ENCODE data around the gene NT5DC1.

NT5DC1 gene

GRCh38 chr6:116201538-116201937, 100.9 kb downstream of the NT5DC1 start:
- DNase-seq = no peak

GRCh38 chr6:116205281-116205680, 104.6 kb downstream of the NT5DC1 start:
- no peak for DNase-seq

- no peak for DNase-seq
Observed at GRCh38 chr6:116206231-116206903, 105.7 kb downstream of the NT5DC1 start.

GRCh38 chr6:116208056-116208785, 107.6 kb downstream of the NT5DC1 start:
- no peak for DNase-seq

GRCh38 chr6:116210316-116210715, 109.7 kb downstream of the NT5DC1 start:
- DNase-seq = no peak

- DNase-seq = no peak
Observed at GRCh38 chr6:116210750-116211425, 110.2 kb downstream of the NT5DC1 start.

- no peak for DNase-seq
Observed at GRCh38 chr6:116214681-116215080, 114.0 kb downstream of the NT5DC1 start.

- DNase-seq = no peak
Observed at GRCh38 chr6:116215414-116215813, 114.8 kb downstream of the NT5DC1 start.

GRCh38 chr6:116217069-116217468, 116.4 kb downstream of the NT5DC1 start:
- DNase-seq = peak in 1 of 2 experiments; percentile 26

GRCh38 chr6:116218172-116218633, 117.5 kb downstream of the NT5DC1 start:
- no peak for DNase-seq

- DNase-seq = no peak
Observed at GRCh38 chr6:116218866-116219265, 118.2 kb downstream of the NT5DC1 start.

GRCh38 chr6:116221067-116221466, 120.4 kb downstream of the NT5DC1 start:
- no peak for DNase-seq

- DNase-seq = no peak
Observed at GRCh38 chr6:116221911-116222310, 121.3 kb downstream of the NT5DC1 start.

GRCh38 chr6:116223355-116223754, 122.7 kb downstream of the NT5DC1 start:
- no peak for DNase-seq

- peak; percentile 93 to 98 for DNase-seq
Observed at GRCh38 chr6:116229287-116229913, 128.7 kb downstream of the NT5DC1 start.

- DNase-seq = no peak
Observed at GRCh38 chr6:116234689-116235088, 134.0 kb downstream of the NT5DC1 start.

GRCh38 chr6:116238083-116238482, 137.4 kb downstream of the NT5DC1 start:
- no peak for DNase-seq

GRCh38 chr6:116239256-116239655, 138.6 kb downstream of the NT5DC1 start:
- peak in 1 of 2 experiments; percentile 14 for DNase-seq

- no peak for DNase-seq
Observed at GRCh38 chr6:116239856-116240255, 139.2 kb downstream of the NT5DC1 start.

GRCh38 chr6:116244284-116244683, 143.6 kb downstream of the NT5DC1 start:
- no peak for DNase-seq

- no peak for DNase-seq
Observed at GRCh38 chr6:116246089-116246488, 145.4 kb downstream of the NT5DC1 start.

- no peak for DNase-seq
Observed at GRCh38 chr6:116247285-116247684, 146.6 kb downstream of the NT5DC1 start.

- no peak for DNase-seq
Observed at GRCh38 chr6:116248577-116248976, 147.9 kb downstream of the NT5DC1 start.
